SH-SY5Y (cell line): ENCODE results near the gene YRDC.

Source experiments
- GATA2 ChIP-seq: IDR thresholded peaks from 2 replicates; pipeline ENCODE4 v1.6.1; 2011; ENCODE audit warnings: mild to moderate bottlenecking, low read depth, low read length
- GATA3 ChIP-seq: IDR thresholded peaks from 2 replicates; pipeline ENCODE4 v1.6.1; 2011; ENCODE audit warnings: low read depth, mild to moderate bottlenecking, low read length, moderate library complexity

YRDC gene

GRCh38 chr1:37764414-37764825 is 43.6 kb downstream of the YRDC start:
- TF ChIP-seq GATA3 (no peak), GATA2 (no peak)

- TF ChIP-seq GATA2 (no peak), GATA3 (no peak)
These were observed 44.1 kb downstream of the YRDC start for GRCh38 chr1:37763791-37764413.

- TF ChIP-seq GATA3 (no peak), GATA2 (no peak)
These were observed 45.5 kb downstream of the YRDC start for GRCh38 chr1:37762516-37762915.

DNA sequence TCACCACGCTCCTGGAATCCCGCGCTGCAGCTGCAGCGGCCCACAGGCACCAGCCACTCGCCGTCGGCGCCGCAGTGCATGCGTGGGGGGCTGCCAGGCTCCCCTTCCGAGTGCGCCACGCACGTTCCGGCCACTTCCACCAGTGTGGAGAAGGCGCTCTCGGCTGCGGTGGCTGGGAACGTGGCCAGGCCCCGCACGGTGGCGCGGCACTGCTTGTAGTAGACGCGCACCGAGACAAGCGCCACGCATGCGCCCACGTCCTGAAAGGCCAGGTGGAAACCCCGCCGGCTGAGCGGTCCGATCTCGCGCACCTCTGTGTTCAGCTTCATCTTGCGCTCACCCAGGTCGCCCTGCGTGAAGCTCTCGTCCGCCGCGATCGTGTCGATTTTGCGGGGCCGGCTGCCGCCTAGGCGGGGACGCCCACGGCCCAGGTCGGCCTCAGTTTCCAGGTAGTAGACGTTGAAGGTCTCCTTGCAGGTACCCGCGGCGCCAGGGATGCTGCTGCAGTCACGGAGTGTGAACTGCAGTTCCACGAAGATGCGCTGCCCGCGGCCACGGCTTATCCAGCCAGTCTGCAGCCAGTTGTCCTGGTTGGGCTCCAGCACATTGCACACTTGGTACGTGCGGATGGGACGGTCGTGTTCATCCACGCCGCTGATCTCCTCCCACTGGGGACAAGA is 46.5 kb downstream of the YRDC start:
- no peak for TF ChIP-seq GATA2
- TF ChIP-seq GATA3: no peak

DNA sequence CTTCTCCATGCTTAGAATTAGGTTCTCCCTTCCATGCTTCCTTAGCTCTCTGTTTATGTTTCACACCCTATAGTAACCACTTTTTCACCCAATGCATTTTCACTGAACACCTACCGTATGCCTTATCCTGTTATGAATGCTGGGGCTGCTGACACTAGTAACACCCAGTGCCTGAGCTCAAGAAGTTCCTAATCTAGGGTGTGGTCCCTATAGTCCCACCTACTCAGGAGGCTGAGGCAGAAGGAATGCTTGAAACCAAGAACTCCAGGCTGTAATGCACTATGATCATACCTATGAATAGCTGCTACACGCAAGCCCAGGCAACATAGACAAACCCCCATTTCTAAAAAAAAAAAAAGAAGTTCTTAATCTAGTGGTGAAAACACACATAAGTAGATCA is 48.6 kb downstream of the YRDC start:
- TF ChIP-seq GATA2 (no peak), GATA3 (no peak)

DNA sequence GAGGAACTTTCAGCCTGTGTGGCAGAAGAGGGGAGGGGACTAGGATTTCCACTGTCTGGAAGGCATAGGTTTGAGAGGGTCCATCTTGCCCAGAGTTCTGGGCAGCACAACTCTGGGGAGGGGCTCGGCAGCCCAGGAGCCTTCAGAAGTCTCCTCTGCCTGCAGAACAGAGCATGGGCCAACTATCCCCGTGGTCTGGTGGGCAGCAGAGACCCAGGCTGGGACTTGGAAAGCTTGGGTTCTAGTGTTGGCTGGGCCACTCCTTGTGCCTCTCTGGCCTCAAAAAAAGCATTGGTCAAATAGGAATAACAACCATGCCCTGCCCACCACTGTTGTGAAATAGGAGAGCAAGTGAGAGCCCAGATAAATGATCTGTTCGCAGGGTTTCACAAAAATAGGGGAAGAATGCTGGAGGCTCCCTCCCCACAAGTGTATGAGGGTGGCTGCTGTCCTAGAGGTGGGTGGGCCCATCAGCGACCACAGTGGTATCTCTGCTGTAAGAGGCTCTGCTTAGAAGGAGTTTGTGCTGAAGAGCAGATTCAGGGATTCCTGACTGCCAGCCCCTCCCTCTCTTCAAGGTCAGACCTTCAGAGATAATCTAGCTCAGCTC is 52.0 kb downstream of the YRDC start:
- TF ChIP-seq GATA2 (no peak), GATA3 (no peak)

DNA sequence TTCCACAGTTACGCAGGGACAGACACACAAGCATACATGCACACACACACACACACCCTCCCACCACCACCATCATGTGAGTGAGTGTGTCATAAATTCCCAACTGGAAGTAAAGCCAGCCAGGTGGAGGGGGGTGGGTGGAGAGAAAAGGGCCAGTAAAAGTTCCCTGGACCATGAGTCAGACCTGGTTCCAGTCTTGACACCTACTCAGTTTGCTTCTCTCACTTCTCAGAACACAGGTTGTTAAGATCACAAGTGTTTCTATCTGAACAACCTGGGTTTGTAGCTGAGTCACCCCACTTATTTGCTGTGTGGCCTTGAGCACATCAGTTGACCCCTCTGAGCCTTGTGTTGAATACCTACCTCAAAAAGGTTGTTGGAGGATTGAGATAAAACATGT is 52.7 kb downstream of the YRDC start:
- TF ChIP-seq GATA2 (no peak), GATA3 (no peak)

GRCh38 chr1:37753473-37754321 is 54.3 kb downstream of the YRDC start:
- TF ChIP-seq GATA2 (no peak), GATA3 (no peak)
